NCI-H146 treated with DMSO at 0.1 percent for 48 hours (cell line): ENCODE data around the gene CEND1.
A peak's percentile ranks its signal among the peaks of the same experiment; 100 is the strongest.

ENCODE experiments used
- DNase-seq: peaks from one replicate; lab custom pipeline; 2025; ENCODE audit not compliant: unreplicated experiment; lab: John Stamatoyannopoulos, UW

CEND1 gene

DNA sequence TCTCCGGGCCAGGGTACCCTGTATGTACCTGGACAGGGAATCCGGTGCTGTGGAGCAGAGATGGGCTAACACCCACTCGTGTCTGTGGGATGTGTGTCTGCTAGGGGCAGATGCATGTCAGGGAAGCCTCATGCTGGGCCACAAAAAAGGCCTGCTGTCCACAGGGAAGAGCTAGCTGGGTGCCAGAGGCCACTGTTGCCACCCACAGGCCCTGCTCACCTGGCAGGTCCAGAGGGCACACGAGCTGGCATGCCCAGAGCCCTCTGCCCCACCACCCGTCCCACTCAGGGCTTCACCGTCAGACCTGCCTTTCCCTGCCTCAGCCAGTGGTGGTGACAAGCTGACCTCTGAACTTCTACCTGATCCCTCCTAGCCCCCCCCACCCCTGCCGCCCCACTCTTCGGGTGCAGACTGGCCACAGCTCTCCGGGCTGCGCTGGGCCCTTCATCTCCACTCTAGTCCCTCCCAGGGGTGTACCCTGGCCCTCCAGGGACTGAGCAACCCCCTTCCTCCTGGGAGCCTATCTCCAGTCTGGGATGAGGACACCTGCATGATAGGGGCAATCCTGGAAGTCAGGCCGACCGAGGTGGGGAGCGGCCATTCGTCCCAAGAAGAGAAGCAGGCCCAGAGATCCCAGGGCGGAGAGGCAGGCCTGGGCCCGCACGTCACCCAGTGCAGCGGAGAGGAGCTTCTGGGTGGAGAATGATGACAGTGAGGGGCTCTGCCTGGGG lies 6.8 kb upstream of the CEND1 start:
- no peak for DNase-seq

DNA sequence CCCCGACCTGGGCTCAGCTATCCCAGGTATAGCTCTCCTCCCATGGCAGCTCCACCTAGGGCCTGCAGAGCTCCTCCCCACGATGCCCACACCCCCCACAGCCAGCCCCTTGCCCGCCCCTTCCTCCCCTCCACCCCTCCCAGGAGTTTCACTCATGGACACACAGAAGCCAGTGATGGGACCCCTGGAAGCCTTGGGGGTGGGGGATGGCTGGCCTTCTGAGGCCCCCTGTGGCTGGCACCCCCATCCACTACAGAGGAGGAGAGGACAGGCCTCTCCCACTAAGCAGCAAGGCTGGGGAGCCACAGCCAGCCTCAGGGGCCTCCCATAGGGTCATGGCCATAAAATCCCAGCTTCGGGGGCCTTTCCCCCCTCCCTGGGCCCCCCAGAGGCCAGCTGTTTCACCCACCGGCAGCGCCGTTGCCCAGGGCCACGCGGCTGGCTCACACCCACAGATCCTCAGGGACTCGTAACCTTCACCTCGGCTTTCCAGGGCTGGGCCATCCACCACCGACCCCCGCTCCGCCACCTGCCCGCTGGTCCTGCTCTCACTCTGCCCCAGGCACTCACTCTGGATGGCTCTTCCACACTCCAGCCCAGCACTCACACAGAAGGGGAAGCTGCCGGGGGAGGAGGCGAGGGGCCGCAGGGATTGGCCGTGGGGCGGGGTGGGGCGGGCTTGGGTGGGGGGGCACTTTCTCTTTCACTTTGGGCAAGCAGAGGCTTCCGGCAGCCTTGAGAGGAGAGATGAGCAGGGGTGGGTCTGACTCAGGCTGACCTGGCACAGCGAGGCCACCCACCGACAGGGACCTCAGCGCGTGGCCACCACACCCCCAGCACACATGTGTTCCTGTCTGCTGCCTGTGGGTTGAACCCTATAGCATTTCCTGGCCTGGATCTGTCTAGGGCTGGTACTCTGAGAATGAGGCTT lies 6.0 kb upstream of the CEND1 start:
- no peak for DNase-seq

DNA sequence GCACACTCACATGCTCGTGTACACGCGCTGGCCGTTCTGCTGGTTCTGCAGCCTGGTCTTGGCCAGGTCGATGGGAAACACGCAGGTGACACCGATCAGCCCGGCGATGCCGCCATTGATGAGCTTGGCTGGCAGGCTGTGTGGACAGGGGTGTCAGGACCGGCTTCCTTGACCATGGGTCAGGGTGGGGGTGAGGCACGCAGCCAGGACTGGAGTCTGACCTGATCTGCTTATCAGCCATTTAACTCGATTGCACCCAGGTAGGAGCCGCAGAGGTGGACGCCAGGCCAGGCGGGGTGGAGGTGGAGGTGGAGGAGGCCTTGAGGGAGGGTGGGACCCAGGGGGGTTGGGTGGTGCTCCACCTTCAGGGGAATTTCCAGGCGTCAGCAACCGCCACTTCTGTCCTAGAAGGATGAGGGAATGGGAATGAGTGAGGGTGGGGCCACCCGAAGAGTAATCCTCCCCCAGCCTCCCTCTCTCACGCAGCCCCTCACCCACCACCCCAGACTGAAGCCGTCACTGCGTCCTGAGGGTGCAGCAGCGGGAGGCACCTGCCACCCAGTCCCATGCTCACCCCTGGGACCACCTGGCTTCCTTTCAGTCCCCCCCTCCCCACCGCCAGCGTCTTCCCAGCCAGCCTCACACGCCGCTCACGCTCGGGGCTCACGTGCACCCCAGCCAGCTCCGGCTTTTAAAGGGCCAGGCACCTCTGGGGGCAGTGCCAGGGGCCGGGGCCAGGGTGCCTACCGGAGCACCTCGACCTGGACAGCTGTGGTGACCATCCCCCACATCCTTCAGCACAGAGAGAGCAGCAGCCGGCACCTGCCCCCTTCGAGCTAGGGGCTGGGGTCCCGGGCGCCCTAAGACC lies 5.1 kb upstream of the CEND1 start:
- DNase-seq = no peak

DNA sequence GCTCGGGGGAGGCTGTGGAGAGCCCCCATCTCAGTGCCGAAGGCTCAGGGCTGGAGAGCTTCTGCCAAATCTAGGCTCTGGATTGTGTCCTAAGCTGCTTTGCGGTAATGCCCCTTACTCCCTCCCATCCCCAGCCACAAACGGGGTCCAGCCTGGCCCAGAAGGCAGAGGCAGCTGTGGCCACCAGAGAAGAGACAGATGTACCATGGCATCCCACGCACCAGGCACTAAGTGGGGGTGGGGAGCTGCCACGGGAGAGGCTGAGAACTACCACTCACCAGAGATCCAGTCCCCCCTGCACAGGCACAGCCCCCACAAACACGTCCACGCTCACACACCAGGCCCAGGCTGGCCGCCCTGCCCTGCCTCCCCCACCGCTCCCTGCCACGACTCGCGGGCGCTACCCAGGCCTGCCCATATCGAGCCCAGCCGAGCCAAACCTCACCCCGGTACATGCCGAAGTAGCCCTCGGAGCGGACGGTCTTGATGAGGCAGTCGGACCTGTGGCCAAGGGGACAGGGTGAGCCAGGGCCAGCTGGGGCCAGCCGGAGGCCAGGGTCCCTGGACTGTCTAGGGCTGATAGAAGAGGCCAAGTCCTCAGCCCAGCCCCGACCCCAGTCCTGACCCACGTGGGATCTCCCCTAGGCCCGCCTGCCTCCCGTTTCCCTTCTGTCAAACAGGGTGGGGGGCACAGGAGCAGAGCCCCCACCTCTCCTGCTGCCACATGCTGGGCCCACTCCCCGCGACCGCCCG lies 4.3 kb upstream of the CEND1 start:
- no peak for DNase-seq

DNA sequence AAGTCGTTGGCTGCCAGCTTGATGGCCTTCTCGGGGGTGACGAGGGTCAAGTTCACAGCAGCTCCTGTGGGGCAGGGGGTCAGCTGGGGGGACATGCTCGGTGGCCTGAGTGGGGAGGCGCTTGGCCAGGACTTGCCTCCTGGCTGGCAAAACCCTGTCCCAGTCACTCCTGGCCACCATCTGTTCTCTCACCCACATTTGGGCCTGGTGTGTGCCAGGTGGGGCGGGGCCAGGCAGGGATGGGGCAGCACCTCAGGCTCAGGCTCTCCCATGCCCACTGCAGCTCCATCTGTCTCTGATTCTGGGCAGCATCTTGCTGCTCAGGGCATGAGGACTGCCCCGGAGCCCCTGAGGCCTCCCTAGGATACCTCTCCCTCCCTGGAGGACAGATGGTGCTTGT lies 3.7 kb upstream of the CEND1 start:
- DNase-seq = no peak

DNA sequence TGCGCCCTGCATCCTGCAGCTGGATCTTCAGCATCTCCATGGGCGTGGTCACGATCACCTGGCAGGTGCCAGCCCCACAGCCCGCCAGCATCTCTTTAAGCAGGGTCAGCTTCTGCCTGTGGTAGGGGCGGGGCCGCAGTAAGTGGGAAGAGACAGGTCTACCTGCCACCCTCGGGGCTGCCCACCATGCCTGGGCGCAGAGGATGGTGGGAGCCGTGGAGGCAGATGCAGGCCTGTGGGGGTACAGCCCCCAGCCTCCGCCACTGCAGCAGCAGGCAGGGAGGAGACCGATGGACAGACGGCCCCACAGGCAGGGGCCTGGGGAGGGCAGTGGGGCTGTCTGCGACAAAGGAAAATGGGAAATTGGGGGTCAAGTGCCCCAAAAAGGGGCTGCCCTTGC lies 3.0 kb upstream of the CEND1 start:
- DNase-seq = no peak

DNA sequence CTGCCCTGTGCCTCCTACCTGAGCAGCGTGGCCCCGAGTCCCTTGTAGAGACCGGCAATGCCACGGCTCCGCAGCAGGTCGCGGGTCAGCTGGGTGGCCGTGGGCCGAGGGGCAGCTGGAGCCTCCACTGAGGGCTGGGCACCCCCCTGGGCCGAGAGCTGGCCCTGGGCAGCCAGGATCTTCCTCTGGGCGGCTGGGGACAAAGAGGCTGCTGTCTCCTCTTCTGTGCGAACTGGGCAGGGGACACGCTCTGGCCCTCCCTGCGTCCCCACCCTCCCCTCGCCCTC lies 2.6 kb upstream of the CEND1 start:
- DNase-seq = no peak

DNA sequence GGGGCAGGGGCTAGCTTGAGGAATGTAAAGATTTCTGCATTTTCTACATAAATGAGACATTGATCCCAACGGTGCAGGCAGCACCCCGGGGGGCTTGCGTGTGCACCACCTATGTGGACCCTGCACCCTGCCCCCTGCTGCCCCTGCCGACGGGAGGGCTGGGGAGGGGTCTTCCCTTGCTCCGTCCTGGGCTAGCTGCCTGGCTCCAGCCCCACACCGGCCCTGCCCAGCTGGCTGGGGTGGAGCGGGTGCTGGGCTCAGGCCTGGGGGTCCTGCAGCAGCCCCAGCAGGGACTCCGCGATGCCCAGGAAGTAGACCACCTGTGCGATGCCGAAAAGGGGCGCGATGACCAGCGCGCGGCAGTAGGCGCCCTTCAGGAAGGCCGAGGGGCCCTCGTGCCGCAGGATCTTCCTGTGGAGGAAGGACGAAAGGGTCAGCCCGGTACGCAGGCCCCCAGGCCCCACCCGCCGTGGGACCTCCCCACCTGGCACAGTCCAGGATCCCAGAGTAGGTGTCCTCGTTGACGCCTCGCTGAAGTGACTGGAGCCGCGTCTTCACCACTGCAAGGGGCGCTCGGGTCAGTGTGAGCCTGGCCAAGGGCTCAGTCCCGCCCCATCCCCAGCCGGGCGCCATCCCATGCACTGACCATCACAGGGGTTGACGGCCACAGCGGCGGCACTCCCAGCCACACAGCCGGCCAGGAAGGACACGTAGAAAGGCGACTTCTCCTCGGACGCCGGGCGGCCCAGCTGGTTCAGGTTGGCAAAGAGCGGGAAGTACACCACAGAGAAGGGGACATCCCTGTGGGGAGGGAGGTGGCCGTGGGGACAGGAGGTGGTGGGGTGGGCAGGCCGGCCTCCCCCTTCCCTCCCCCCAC lies 2.0 kb upstream of the CEND1 start:
- no peak for DNase-seq

DNA sequence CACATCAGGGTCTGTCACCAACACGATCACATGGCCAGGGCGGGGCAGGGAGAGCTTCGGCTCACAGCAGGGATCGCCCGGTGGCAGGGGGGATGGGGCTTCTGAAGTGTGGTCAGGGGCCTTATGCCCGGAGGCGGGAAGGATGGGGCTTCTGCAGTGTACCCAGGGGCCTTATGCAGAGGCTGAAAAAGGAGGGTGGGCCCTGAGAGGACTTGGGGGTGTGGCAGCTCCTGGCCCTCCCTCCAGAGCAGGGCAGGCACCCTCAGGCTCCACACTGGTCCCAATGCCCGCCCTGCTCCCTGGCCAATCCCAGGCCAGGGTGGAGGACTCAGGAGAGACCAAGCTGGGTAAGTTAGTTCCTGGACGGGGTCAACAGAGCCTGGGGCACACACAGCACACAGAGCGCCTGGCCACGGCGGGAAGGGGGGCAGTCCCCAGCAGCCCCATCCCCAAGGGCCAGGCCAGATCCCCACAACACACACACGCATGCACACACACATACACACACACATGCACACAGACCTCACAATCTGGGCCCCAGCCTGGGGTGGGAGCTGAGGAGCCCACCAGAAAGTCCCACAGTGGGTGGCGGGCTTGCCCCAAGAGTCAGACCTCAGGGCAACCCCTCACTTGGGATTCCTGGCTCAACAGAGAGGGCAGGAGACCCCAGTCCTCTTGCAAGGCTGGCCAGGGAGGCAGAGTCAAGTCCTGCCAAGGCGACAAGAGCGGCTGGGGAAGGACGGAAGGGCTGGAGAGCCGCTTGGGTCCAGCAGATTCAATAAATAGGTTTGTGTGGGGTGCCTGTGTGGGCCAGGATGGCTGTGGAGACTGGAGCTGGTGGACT lies 1.1 kb upstream of the CEND1 start:
- no peak for DNase-seq

DNA sequence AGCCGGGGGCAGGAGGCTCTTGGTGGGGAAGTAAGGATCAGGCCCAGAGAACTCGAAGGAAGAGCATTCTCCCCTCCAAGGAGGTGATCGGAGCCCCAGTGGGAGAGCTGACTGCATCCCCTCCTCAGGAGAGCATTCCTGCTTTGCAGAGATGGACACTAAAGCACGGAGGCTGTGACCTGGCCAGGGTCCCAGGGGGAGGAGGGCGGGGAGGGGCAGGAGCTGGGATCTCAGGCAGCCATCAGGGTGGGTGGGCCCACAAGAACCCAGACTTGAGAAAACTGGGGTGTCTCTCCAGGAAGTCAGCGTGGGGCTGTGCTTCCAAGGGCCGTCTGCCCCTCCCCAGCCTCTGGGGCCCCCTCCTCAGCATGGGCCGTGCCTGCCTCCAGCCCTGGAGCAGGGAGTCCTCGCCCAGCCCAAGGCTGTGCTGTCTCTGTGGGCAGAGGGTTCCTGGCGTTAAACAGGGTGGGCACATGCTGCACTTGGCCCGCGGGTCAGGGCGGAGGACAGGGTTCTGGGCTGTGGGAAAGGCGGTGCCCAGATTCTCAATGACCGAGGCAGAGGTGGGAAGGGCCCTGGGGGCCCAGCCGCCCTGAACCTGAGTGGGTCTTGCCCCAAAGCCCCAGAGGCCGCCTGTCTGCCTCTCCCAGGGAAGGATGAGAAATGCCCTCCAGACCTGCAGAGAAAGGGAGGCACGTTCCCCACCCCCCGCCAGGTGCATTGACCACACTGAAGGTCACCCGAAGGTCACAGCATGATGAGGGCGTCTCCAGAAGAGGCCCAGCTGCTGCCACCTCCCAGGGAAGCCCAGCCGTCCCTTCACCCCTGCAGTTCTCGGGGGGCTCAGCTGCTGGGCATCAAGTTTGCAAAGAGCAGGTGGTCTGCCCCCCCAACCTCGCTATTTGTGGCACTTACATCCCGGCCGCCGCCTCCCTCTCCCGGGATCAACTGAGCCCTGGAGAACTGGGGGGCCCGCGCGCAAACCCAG lies 643 bp downstream of the CEND1 start:
- DNase-seq = peak; percentile 13

DNA sequence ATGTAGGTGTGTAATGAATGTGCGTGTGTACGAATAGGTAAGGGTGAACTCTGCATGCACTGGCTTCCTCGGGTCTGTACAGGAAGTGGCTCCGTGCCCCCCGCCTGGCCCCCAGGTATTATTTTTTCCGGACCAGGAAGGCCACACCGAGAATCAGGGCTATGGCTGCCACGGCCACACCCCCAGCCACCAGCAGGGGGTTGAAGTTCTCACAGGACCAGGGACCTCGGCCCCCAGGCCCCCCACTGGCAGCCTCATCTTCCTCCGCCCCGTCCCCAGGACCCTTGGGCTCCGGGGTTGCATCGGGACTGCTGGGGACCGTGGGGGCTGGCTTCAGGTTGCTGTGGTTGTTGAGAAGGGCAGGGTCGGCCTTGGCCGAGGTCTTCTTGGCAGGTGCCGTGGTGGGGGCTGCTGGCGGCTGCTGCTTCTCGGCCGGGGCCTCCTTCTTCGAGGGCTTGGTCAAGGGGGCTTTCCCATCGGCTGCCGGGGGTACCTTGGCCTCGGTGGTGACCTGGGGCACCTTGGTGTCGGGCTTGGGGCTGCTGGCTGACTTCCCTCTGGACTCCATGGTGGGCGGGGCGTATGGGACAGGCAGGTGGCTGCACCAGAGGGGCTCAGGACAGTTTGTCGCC lies 1.8 kb downstream of the CEND1 start:
- DNase-seq = no peak

DNA sequence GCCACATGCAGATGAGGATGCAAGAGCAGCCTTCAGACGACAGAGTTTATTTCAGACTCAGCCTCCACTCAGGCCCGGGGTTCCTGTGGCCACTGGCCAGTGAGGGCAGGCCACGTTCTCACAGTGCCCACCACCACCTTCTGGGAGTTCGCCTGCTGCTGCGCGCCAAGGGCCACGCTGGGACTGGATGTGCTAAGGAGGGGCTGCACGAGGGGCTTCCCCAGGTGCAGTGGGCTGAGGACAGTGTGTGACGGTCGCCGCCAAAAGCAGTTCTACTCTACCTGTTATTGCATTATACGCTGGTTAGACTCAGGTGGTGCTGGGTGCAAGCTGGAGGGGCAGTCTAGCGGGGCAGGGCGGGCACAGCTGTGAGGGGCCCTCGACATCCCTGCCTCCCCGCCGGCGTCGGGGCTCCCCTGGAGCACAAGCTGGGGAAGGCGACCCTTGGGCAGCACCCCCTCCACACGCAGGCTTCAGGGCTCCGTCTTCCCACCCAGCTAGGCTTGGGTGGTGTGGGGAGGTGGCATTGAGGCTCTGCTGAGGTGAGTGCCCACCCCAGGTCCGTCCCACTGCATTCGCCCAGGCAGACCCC lies 2.7 kb downstream of the CEND1 start:
- DNase-seq = no peak

DNA sequence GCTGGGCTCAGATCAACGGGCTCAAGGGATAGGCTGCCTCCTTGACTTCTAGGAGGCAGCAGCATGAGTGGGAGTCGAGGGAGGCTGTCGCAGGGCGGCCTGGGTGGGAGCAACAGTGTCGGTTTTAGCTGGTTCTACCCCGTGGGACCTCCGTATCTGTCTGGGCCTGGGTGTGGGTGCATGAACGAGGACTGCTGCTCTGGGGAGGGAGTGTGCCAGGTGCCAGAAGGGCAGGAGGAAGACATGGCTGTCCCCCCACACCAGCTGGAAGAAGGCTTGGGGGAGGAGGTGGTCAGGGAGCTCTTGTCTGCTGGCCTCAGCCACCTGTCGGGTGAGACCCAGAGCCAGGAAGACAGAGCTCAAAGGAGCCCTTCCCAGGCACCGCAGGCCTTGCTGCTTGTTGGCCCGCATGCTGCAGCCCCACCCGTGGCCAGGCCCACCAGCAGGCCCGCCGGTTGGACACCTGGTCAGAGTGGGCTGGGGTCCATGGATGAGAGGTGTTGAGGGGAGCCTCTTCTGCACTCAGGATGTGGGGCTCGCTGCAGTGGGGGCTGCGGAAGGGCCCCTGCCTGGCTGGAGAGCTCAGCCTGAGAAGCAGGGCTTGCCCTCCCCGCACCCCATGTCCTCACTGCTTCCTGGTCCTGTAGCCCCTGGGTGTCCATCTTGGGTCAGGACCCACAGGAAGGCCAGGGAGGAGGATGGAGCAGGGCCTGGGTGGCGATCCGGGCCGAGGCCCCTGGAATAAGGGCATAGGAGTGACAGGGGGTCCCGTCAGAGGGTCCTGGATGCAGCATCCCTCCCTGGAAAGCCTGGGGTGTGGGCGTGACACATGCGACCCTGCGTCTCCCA lies 3.4 kb downstream of the CEND1 start:
- no peak for DNase-seq

DNA sequence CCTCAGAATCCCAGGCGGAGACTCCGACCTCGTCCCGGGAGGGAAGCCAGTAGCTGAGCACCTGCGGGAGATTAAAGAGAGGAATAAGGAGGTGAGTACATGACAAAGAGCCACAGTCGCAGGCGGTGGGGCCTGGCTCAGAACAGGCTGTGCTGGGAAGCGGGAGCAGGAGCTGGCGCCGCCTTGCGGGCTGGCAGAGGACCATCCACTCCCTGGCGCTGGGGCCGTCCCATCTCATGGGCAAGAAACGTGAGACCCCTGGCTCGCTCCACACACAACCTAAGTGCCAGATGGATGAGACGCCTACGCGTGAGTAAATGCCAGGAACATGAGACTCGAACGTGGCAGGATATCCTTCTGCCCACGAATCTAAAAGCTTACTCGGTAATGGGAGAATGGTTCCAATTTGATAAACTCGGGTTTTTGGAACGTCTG lies 6.3 kb downstream of the CEND1 start:
- DNase-seq = peak; percentile 25

DNA sequence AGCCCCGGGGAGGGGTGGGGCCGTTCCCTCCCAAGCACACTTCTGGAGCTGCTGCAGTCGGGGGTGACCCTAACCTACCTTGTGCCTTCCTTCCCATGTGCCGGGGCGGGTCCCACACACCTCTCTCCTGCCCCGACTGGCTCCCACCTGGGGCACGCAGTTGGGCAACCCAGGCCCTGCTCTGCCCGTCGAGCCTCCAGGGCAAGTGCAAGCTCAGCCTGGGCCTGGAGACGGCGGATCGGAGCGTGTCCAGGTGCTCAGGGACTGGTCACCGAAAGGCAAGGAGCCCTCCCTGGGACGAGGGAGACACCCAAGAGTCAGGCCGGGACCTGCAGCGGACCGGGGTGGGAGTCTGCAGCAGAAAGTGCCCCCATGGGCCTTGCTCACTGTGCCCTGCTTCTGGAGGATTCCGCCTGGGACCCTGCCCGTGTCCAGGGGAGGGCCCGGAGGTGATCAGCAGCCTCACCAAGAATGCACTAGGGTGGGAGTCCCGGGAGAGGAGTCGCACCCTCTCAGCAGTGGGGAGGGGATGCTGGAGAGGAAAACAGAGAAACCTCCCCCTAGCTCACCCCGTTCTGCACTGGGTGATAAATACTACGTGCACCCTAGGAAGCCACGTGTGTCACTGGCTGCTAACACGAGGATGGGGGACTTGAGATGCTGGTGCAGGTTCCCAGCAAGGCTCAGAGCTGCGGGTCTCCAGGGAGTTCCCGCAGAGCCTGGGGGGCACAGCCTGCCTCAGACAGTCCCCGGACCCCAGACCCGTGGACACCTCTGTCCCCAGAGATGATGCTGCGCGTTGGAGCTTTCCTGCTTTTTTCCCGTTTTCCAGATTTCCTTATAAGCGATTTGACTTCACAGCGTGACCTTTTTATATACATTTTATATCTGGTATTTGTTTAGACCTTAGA lies 7.4 kb downstream of the CEND1 start:
- no peak for DNase-seq
